ENCODE results near the gene PHACTR3. TPM values are rescaled to one million over a fixed set of nuclear protein-coding genes. Genes with fewer than 3 reads are reported as not detected.
A peak's percentile ranks its signal among the peaks of the same experiment; 100 is the strongest.

Gene PHACTR3
- total RNA-seq, 4 donors from 2014 or later, result 0.26 to 3.2 (median 0.57) TPM

DNA sequence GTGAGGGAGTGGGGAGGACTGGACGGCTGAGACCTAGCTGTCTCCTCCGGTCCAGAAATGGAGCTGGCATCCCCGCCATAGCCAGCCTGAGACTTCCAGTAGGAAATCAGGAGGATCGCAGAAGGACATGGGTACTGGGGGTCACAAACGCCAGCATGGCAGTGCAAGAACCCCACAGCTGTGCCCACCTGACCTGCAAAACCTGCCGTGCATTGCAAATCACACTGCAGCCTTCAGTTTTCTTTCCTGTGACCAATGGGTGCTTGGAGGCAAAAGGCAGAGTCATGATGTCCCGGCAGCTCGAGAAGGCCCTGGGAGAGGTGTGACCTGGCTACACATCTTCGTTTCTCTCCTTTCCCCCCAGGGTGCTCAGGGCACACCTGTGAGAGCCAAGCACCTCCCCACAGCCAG lies 23.3 kb upstream of the PHACTR3 start:
- intact Hi-C loops (cut with DNase I; ENCODE audit: low total_unique reads), result no loop called here
- peaks cover 0 to 21% of the 10 kb centered on the region in 2 donors for H3K4me1 ChIP-seq
- peaks cover 0 to 9% of the 10 kb centered on the region in 2 donors for H3K27me3 ChIP-seq
- no peak overlapping the region for H3K27ac ChIP-seq
- no peaks in the 10 kb centered on the region for H3K9me3 ChIP-seq
- H3K4me3 ChIP-seq, result no peak overlapping the region
- TF ChIP-seq CTCF (IDR thresholded peaks at IDR 0.05), result no peak
- TF ChIP-seq POLR2A (IDR thresholded peaks at IDR 0.05), result no peak
- DNase-seq, result no peak
- H3K36me3 ChIP-seq, result no peaks in the 10 kb centered on the region

GRCh38 chr20:59581993-59582679 lies 22.2 kb upstream of the PHACTR3 start:
- Histone ChIP-seq H3K9me3 (no peaks in the 10 kb centered on the region), H3K36me3 (no peaks in the 10 kb centered on the region), H3K27me3 (no peaks in the 10 kb centered on the region), H3K27ac (no peak overlapping the region), H3K4me3 (no peak overlapping the region), H3K4me1 (peaks cover 0 to 16% of the 10 kb centered on the region in 2 donors)
- intact Hi-C loops (cut with DNase I; ENCODE audit: low total_unique reads), result no loop called here
- DNase-seq, result no peak
- TF ChIP-seq CTCF (IDR thresholded peaks at IDR 0.05) (no peak), POLR2A (IDR thresholded peaks at IDR 0.05) (no peak)

DNA sequence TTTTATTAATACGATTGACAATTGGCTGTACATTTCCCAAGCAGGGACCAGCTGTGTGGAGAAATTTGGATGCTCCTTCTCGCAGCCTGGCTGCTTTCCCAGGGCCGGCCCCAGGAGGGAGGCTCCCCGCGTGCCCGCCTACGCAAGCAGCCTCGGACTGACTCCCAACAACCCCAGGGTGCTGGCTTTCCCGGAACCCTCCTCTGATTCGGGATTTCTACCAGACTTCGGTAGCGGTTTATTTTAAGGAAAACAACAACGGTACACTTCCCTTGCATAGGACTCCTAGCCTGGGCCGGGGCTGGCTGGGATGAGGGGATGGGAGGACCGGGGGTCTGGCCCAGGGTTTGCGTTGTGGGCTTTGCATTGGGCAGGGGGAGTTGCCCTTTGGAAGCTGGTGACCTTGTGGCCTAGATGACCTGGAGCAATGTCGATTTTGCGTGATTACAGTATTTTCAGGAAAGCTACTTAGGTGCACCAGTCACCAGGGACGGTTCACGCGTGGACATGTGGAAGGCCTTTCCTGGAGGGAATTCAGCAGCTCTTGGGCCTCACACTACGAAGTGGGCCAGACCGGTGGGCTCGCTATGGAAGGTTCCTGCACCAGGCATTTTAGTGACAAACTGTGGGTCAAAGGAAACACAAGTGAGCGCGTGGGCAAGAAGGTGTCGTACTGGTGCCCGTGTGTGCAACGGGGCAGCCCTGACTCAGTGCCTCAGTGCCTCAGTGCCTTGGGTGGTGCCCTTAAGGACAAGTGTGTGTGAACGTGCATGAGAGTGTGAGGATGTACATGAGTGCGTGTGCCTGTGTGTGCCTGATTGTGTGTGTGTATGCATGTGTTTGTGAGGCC lies 20.7 kb upstream of the PHACTR3 start:
- TF ChIP-seq POLR2A (IDR thresholded peaks at IDR 0.05) (no peak), CTCF (IDR thresholded peaks at IDR 0.05) (no peak)
- DNase-seq, result peak in 1 of 2 donors; percentile 79

DNA sequence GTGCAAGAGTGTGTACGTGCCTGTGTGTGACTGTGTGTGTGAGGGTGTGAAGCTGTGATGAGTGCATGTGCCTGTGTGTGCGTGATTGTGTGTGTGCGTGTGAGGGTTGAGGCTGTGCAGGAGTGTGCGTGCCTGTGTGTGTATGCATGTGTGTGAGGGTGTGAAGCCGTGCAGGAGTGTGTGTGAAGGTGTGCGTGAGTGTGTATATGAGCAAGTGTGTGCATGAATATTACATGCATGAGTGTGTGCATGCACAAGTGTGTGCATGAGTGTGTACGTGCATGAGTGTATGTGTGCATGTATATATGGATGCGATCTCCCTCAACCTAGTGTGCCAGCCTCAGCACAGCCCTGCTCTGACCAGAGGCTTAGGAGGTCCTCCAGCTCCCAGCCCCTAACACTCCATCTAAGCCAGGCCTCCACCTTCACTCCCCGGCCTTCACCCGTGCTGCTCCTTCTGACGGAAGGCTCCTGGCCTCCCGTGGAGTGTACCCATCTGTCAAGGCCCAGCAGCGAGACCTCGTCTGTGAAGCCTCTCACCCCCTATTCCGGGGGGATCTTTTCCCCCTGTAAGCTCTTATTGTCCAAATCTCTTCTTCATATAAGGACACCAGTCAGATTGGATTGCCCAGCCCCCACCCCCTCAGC lies 19.9 kb upstream of the PHACTR3 start:
- no peaks in the 10 kb centered on the region for H3K9me3 ChIP-seq
- H3K27me3 ChIP-seq, result no peaks in the 10 kb centered on the region
- peaks cover 0 to 14% of the 10 kb centered on the region in 2 donors for H3K4me1 ChIP-seq
- H3K4me3 ChIP-seq, result no peak overlapping the region
- no peaks in the 10 kb centered on the region for H3K36me3 ChIP-seq
- no peak for DNase-seq
- intact Hi-C loops (cut with DNase I; ENCODE audit: low total_unique reads), result no loop called here
- no peak for TF ChIP-seq CTCF (IDR thresholded peaks at IDR 0.05)
- no peak for TF ChIP-seq POLR2A (IDR thresholded peaks at IDR 0.05)
- no peak overlapping the region for H3K27ac ChIP-seq

More for the DNA sequence above, 20.7 kb upstream of the PHACTR3 start:
- Histone ChIP-seq H3K27me3 (no peaks in the 10 kb centered on the region), H3K27ac (no peak overlapping the region), H3K4me3 (no peak overlapping the region), H3K36me3 (no peaks in the 10 kb centered on the region), H3K4me1 (peaks cover 0 to 15% of the 10 kb centered on the region in 2 donors), H3K9me3 (no peaks in the 10 kb centered on the region)
- intact Hi-C loops (cut with DNase I; ENCODE audit: low total_unique reads), result no loop called here
